Measurements from ENCODE around the gene CBX7.

CBX7 gene

DNA sequence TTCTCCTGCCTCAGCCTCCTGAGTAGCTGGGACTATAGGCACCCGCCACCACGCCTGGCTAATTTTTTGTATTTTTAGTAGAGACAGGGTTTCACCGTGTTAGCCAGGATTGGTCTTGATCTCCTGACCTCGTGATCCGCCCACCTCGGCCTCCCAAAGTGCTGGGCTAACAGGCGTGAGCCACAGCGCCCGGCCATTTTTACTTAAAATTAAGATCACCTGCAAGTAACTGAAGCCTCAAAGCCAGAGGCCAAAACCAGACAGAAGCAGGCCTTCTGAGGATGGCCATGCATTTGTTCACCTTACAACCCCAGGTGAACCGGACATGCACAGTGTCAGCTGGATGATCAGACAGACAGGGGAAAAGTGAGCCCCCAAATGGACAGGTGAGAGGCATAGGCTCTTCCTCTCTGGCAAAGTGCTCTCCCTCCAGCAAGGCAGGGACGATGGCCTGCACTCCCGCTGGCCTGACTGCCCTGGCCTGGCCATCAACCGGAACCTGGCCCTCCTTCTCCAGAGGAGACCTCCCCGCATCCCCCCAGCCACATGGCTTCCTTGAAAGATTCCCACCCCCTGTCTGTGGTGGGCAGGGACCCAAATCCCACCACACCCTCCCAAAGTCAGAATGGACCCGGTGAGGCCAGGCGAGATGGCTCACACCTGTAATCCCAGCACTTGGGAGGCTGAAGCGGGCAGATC is 29.6 kb downstream of the CBX7 start:
- DNase-seq, result no peak

GRCh38 chr22:39120983-39121382 is 31.5 kb downstream of the CBX7 start:
- no peak for DNase-seq

GRCh38 chr22:39117585-39118191 is 34.8 kb downstream of the CBX7 start:
- peak; percentile 49 for DNase-seq

- DNase-seq, result no peak
Observed at GRCh38 chr22:39115977-39116621, 36.4 kb downstream of the CBX7 start.

GRCh38 chr22:39115570-39115969 is 36.9 kb downstream of the CBX7 start:
- DNase-seq, result no peak

DNA sequence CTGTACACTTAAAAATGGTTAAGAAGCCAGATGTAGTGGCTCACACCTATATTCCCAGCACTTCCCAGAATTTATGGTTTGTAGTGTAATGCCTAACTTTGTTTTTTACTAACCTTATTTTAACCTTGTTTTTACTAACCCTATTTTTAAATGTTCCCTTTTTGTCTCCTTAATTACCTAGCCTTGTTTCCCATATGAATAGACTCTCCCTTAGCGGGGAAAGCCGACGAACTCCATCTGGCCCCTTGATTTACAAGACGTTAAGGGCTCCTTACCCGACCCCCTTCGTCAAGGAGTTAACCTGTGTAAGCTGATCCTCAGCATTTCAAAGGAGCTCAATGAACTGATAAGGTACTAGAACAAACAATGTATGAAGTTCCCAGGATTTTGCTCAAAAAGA is 38.4 kb downstream of the CBX7 start:
- no peak for DNase-seq

DNA sequence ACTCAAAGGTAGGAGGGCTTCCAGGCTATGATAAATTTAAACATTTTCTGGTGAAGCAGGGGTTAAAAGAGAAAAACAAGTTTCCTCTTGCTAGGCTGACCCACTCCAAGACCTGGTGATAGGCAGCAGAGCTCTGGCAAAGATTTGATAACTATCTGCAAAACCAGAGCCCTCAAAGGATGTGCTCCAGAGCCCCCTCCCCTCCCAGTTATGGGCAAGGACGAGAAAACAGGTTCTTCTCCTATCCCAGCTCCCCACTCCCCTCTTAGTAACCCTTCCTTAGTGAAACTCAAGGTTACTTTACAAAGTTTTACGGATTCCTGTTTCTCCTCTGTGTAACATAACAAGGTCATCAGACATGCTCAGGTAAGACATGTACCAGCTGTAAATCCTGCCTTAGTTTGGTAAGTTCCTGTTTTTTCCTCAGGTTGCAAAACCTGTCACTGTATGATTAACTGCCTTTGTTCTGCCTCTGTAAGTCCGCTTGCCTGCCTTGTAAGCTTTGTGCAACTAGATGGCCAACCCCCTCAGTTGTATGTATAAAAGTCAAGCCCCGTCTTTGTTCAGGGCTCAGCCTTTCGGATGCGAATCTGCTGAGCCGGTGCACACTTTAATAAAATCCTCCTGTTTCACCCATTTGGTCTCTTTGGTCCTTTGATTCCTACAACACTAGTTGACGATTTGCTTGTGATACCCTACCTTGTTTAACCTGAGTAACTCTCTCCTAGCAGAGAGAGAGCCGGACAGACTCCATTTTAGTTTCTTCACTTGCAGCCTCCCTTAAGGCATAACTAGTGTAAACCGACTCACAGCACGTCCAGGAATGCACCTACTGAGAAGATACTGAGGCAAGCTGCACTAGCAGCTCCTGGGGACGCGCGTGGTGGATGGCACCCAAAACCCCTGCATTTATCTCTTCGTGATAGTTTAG is 41.6 kb downstream of the CBX7 start:
- DNase-seq, result no peak

DNA sequence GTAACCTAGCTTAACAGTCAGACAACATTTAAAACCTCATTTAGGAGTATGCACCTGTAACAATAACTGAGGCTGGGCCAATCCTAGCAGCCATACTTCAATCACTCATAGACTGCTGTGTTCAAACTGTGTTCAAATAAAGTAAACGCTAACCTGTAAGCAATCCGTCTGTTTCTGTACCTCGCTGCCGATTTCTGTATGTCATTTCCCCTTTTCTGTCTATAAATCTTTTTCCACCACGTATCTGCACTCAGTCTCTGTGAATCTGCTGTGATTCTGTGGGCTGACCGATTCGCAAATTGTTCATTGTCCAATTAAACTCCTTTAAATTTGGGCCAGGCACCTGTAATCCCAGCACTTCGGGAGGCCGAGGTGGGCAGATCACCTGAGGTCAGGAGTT is 43.1 kb downstream of the CBX7 start:
- DNase-seq, result no peak

- no peak for DNase-seq
Observed at GRCh38 chr22:39108487-39108886, 44.0 kb downstream of the CBX7 start.

GRCh38 chr22:39106326-39106725 is 46.2 kb downstream of the CBX7 start:
- no peak for DNase-seq

DNA sequence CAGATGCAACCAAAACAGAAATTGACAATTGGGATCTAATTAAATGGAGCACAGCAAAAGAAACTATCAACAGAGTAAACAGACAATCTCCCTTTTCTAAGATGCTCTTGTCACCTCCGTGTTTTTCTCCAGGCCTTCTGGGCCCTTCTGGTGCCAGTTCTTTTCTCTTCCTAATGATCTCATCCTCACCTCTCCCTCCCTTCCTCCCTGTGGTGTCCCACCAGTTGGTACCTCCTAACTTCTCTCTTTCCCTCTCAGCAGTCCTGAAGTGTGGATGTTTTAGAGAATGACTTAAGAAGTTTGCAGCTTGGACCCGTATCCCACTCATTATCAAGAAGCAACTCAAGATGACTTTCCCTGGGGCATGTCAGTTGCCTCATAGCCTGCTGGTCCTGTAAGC is 49.0 kb downstream of the CBX7 start:
- no peak for DNase-seq

GRCh38 chr22:39101226-39101625 is 51.3 kb downstream of the CBX7 start:
- no peak for DNase-seq

DNA sequence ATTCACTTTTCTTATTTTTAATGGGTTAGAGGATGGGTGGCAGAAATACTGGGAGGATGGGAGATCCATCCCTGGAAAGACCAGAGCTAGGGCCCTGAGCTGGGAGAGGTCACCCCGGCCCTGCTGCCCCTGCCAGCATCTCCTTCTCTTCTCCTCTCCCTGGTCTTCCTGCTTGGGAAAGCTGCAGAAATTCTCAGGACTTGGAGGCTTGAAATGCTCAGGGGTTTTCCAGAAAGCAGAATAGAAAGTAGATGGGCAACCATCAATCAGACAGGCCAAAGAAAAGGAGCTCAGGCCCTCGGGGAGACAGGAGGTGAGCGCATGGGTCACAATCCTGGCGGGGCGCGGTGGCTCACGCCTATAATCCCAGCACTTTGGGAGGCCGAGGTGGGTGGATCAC is 53.9 kb downstream of the CBX7 start:
- no peak for DNase-seq

DNA sequence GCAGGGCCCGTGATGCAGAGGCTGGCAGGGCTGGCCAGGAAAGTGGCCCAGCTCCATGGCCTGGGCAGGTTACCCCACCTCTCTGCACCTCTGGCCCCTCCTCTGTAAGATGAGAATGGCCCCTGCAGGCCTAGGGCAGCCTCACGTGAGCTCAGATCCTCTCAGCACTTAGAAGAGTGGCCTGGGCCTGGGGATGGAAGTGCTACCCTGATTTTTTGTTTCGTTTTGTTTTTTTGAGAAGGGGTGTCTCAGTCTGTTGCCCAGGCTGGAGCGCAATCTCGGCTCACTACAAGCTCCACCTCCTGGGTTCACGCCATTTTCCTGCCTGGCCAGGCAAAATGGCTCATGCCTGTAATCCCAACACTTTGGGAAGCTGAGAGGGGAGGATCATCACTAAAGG is 54.5 kb downstream of the CBX7 start:
- no peak for DNase-seq

- no peak for DNase-seq
Observed at GRCh38 chr22:39097098-39098020, 55.1 kb downstream of the CBX7 start, which contains the start of gene APOBEC3H. APOBEC3H (plus strand) TSS chr22:39097244; CDS start chr22:39100279, 3,035 bp downstream.

DNA sequence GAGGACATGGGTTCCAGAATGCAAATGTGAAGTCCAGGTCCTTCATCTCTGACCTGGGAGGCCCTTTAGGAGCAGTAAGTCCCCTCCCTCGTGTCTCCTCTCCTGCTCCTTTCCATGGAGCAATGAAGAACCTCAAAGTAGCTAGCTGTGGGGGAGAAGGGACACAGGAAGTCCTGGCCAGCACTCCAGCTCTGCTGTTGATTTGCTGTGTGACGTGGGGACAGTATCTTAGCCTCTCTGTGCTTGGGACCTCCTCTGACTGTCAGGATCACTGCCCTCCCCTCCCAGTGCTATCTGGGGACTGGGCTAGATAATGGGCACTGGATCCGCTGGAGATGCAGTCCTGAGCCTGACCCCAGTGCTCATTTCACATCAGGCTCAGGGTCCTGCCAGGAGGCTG is 56.5 kb downstream of the CBX7 start:
- DNase-seq, result no peak

DNA sequence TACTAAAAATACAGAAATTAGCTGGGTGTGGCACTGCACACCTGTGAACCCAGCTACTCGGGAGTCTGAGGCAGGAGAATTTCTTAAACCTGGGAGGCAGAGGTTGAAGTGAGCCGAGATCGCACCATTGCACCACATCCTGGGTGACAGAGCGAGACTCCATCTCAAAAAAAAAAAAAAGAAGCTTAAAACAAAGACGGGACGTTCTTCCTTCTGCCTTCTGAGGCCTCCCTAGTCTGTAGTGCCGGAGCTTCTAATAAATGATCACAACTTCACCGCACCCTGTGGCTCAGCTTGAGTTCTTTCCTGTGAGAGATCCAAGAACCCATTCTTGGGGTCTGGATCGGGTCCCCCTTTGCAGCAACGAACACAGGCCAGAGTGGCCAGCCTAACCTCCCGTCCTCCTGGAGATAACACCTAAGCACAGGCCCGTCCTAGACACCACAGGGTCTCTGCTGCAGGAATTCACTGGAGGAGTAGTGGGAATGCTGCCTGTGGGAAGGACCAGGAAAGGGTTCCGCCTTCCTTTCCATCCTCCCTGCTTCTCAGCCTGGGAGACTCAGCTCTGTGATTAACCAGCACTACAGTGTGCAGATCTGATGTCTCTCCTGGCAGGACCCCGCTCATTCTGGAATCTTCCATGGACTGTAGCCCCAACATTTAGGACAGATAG is 57.6 kb downstream of the CBX7 start:
- DNase-seq, result no peak

- no peak for DNase-seq
Observed at GRCh38 chr22:39092111-39092862, 60.2 kb downstream of the CBX7 start.

- DNase-seq, result no peak
Observed at GRCh38 chr22:39091126-39092081, 61.1 kb downstream of the CBX7 start.

Data from fibroblast of upper back skin (primary cell).